Measurements from ENCODE around the gene AUTS2. TPM values are rescaled to one million over a fixed set of nuclear protein-coding genes. Genes with fewer than 3 reads are reported as not detected.
A peak's percentile ranks its signal among the peaks of the same experiment; 100 is the strongest.

Gene AUTS2
- polyA plus RNA-seq, 6 donors from 2014 or later, result 8.8 to 28.0 (median 20.9) TPM

- Mint-ChIP-seq H3K4me3 (peak overlapping the region in 1 of 8 donors; percentile 50), H3K4me1 (peaks cover 4 to 5% (median 5%) of the 10 kb centered on the region in 3 donors), H3K9me3 (peaks cover 0 to 10% (median 3%) of the 10 kb centered on the region in 7 donors), H3K27me3 (peaks cover 0 to 8% (median 0%) of the 10 kb centered on the region in 3 donors), H3K27ac (no peak overlapping the region), H3K36me3 (peaks cover 0 to 8% of the 10 kb centered on the region in 2 donors)
- ATAC-seq (ENCODE audit: low read depth in 2 of 2) (no peak), DNase-seq (no peak)
Observed at GRCh38 chr7:69593511-69593910, 4.8 kb upstream of the AUTS2 start.

- Mint-ChIP-seq H3K4me3 (no peak overlapping the region), H3K36me3 (peaks cover 0 to 6% of the 10 kb centered on the region in 2 donors), H3K4me1 (peaks cover 5 to 15% (median 5%) of the 10 kb centered on the region in 3 donors)
Observed at GRCh38 chr7:69595415-69595814, 2.9 kb upstream of the AUTS2 start.

DNA sequence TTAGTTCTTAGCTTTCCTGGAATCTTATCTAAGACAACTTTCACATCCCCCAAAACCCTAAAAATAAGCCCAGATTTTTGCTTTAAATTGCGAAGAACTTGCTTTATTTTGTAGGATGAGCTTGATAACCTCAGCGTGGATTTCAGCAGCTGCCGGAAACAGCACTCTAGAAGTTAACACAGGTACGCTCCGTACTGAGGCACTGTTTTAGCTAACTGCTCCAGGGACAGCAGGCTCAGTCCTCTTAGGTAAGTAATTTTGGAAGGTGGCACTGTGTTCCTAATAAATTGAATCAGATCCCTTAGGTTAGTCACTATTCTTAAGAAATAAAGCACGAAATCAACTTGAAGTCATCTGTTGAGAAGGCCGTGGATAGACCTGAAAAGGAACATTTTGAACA, 2.2 kb upstream of the AUTS2 start:
- no peak for DNase-seq
- no peak overlapping the region for H3K27ac Mint-ChIP-seq
- peak overlapping the region in 3 of 8 donors; percentile 88 to 95 (median 91) for H3K4me3 Mint-ChIP-seq
- no peaks in the 10 kb centered on the region for H3K36me3 Mint-ChIP-seq
- no peaks in the 10 kb centered on the region for H3K27me3 Mint-ChIP-seq
- H3K9me3 Mint-ChIP-seq, result peaks cover 0 to 3% (median 0%) of the 10 kb centered on the region in 7 donors
- peaks cover 5 to 18% (median 5%) of the 10 kb centered on the region in 3 donors for H3K4me1 Mint-ChIP-seq
- no peak for ATAC-seq (ENCODE audit: low read depth in 2 of 2)

More at GRCh38 chr7:69595415-69595814, 2.9 kb upstream of the AUTS2 start:
- Mint-ChIP-seq H3K27ac (peak overlapping the region in 1 of 6 donors; percentile 15), H3K9me3 (peaks cover 0 to 10% (median 3%) of the 10 kb centered on the region in 7 donors), H3K27me3 (peaks cover 0 to 6% (median 0%) of the 10 kb centered on the region in 3 donors)
- ATAC-seq (ENCODE audit: low read depth in 2 of 2) (no peak), DNase-seq (no peak)

GRCh38 chr7:69596723-69597277, 1.5 kb upstream of the AUTS2 start:
- H3K4me3 Mint-ChIP-seq, result peak overlapping the region in 6 of 8 donors; percentile 88 to 95 (median 91)
- no peaks in the 10 kb centered on the region for H3K27me3 Mint-ChIP-seq
- H3K4me1 Mint-ChIP-seq, result peaks cover 5 to 18% (median 5%) of the 10 kb centered on the region in 3 donors
- ATAC-seq (ENCODE audit: low read depth in 2 of 2), result no peak
- DNase-seq, result no peak
- H3K9me3 Mint-ChIP-seq, result no peaks in the 10 kb centered on the region
- H3K36me3 Mint-ChIP-seq, result no peaks in the 10 kb centered on the region
- peak overlapping the region; percentile 28 to 95 (median 85) for H3K27ac Mint-ChIP-seq

- peak; percentile 18 to 20 for ATAC-seq (ENCODE audit: low read depth in 2 of 2)
- peaks cover 5 to 18% (median 5%) of the 10 kb centered on the region in 3 donors for H3K4me1 Mint-ChIP-seq
- H3K9me3 Mint-ChIP-seq, result no peaks in the 10 kb centered on the region
- peak overlapping the region in 6 of 8 donors; percentile 88 to 95 (median 91) for H3K4me3 Mint-ChIP-seq
- no peaks in the 10 kb centered on the region for H3K27me3 Mint-ChIP-seq
- H3K36me3 Mint-ChIP-seq, result no peaks in the 10 kb centered on the region
- peak; percentile 40 for DNase-seq
- peak overlapping the region in 5 of 6 donors; percentile 82 to 95 (median 88) for H3K27ac Mint-ChIP-seq
Observed at GRCh38 chr7:69597278-69598076, 798 bp upstream of the AUTS2 start.

GRCh38 chr7:69598487-69599285, 411 bp downstream of the AUTS2 start:
- H3K9me3 Mint-ChIP-seq, result no peaks in the 10 kb centered on the region
- no peaks in the 10 kb centered on the region for H3K27me3 Mint-ChIP-seq
- no peaks in the 10 kb centered on the region for H3K36me3 Mint-ChIP-seq
- DNase-seq (no peak), ATAC-seq (ENCODE audit: low read depth in 2 of 2) (no peak)
- H3K4me1 Mint-ChIP-seq, result peaks cover 5 to 18% (median 5%) of the 10 kb centered on the region in 3 donors
- peak overlapping the region in 5 of 6 donors; percentile 78 to 93 (median 89) for H3K27ac Mint-ChIP-seq
- peak overlapping the region in 6 of 8 donors; percentile 92 to 97 (median 95) for H3K4me3 Mint-ChIP-seq

DNA sequence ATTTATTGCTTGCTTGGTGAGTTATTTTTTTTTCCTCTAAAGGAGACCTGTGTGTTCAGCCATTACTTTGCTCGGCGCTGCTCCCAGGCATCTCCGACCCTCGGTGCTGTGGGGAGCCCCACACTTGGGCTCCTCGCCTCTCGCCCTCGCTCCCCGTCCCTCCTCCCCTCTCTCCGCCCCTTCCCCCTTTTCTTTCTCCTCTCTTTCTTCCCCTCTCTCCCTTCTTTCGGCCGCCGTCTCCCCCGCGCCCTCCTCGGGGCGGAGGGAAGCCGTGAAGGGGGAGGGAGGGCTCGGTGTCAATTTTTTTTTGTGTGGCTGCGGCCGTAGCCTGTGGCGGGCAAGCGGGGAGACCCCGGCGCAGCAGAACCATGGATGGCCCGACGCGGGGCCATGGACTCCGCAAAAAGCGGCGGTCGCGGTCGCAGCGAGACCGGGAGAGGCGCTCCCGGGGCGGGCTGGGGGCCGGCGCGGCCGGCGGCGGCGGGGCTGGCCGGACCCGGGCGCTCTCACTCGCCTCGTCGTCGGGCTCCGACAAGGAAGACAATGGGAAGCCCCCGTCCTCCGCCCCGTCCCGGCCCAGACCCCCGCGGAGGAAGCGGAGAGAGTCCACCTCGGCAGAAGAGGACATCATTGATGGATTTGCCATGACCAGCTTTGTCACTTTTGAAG, 1.1 kb downstream of the AUTS2 start:
- peaks cover 5 to 18% (median 5%) of the 10 kb centered on the region in 3 donors for H3K4me1 Mint-ChIP-seq
- H3K36me3 Mint-ChIP-seq, result no peaks in the 10 kb centered on the region
- peak; percentile 11 for DNase-seq
- peak overlapping the region in 6 of 8 donors; percentile 92 to 97 (median 95) for H3K4me3 Mint-ChIP-seq
- H3K27me3 Mint-ChIP-seq, result no peaks in the 10 kb centered on the region
- ATAC-seq (ENCODE audit: low read depth in 2 of 2), result no peak
- H3K9me3 Mint-ChIP-seq, result no peaks in the 10 kb centered on the region
- H3K27ac Mint-ChIP-seq, result peak overlapping the region in 5 of 6 donors; percentile 53 to 84 (median 78)

DNA sequence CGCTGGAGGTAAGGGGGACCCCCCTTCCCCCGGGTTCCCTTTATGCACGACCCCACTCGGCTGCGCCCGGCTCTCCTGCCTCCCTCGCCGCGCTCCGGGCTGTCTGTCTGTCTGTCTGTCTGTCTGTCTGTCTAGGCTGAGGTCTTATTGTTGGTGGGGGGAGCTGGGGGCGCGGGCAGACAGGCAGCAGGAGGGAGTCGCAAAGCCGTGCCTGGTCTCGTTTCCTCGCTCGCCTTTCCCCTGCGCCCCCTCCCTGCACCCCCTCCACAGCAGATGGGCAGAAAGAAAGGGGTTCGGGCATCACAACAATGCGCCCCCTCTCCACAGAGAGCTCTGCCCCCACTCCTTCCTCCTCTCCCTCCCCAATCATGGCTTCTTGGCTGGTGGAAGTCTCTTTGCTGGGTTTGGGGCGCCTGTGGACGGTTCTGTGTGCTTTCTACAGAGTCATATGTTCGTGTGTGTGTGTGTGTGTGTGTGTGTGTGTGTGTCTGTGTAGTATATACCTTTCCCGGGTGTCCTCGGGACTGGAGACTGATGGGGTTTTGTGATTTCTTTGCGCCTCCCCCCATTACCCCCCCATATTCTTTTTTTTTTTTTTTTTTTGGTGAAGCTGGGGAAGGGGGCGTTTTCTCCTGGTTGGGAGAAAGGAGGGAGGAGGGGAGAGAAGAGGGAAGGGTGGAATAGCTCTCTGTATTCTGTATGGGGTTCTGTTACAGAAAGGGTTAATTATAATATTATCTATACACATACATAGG, 1.9 kb downstream of the AUTS2 start:
- no peak for ATAC-seq (ENCODE audit: low read depth in 2 of 2)
- Mint-ChIP-seq H3K27ac (peak overlapping the region in 5 of 6 donors; percentile 47 to 95 (median 73)), H3K4me3 (peak overlapping the region in 6 of 8 donors; percentile 89 to 97 (median 93)), H3K9me3 (no peaks in the 10 kb centered on the region), H3K4me1 (peaks cover 5 to 18% (median 5%) of the 10 kb centered on the region in 3 donors), H3K36me3 (no peaks in the 10 kb centered on the region), H3K27me3 (no peaks in the 10 kb centered on the region)
- peak; percentile 27 for DNase-seq

DNA sequence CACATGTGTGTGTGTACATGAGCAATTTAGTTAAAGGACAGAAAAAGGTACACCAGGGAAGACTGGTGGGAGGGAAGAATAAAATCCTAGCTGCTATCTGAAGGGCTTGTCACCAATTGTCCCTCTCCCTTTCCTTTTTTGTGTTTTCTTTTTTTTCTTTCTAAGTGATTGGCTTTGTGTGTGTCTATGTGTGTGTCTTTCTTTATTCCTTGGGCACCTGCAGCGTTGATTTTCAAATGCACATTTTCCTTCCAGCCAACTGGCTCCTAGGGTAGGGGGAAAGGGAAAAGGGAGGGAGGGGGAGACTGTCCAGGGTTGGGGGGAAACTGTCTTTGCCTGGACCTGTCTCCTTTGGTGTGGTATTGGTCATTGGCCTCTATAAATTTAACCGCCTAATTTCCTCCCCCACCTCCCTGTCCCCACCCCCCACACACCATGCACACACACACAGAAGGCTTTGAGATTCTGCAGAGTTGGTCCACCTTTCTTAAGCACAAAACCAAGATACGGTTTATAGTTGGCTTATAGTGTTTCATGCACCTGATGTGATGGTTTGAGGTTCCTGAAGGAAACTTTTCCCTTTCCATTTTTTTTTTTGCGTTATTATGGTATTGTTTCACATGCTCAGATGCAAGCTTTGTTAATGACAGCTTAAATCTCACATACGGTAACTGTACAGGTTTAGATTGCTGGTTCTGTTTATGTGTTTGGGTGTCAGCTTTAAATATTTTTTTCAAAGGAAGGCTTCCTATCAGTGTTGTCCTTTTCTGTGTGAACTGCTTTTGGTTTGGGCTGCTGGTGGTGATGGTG, 2.6 kb downstream of the AUTS2 start:
- DNase-seq (no peak), ATAC-seq (ENCODE audit: low read depth in 2 of 2) (no peak)
- no peaks in the 10 kb centered on the region for H3K27me3 Mint-ChIP-seq
- H3K4me3 Mint-ChIP-seq, result peak overlapping the region in 5 of 8 donors; percentile 51 to 93 (median 92)
- no peaks in the 10 kb centered on the region for H3K9me3 Mint-ChIP-seq
- H3K4me1 Mint-ChIP-seq, result peaks cover 5 to 18% (median 5%) of the 10 kb centered on the region in 3 donors
- peak overlapping the region in 1 of 6 donors; percentile 87 for H3K27ac Mint-ChIP-seq
- no peaks in the 10 kb centered on the region for H3K36me3 Mint-ChIP-seq

GRCh38 chr7:69602522-69602921, 4.2 kb downstream of the AUTS2 start:
- DNase-seq (no peak), ATAC-seq (ENCODE audit: low read depth in 2 of 2) (no peak)
- H3K4me1 Mint-ChIP-seq, result peaks cover 0 to 14% (median 0%) of the 10 kb centered on the region in 3 donors
- H3K36me3 Mint-ChIP-seq, result peaks cover 0 to 3% of the 10 kb centered on the region in 2 donors
- H3K4me3 Mint-ChIP-seq, result no peak overlapping the region
- H3K9me3 Mint-ChIP-seq, result no peaks in the 10 kb centered on the region
- H3K27me3 Mint-ChIP-seq, result peaks cover 0 to 7% (median 0%) of the 10 kb centered on the region in 3 donors
- H3K27ac Mint-ChIP-seq, result no peak overlapping the region

GRCh38 chr7:69603351-69603750, 5.1 kb downstream of the AUTS2 start:
- peaks cover 0 to 14% (median 0%) of the 10 kb centered on the region in 3 donors for H3K4me1 Mint-ChIP-seq
- no peaks in the 10 kb centered on the region for H3K9me3 Mint-ChIP-seq
- no peak for ATAC-seq (ENCODE audit: low read depth in 2 of 2)
- no peak for DNase-seq
- no peak overlapping the region for H3K4me3 Mint-ChIP-seq
- no peak overlapping the region for H3K27ac Mint-ChIP-seq
- H3K27me3 Mint-ChIP-seq, result peaks cover 0 to 7% (median 0%) of the 10 kb centered on the region in 3 donors
- peaks cover 0 to 3% of the 10 kb centered on the region in 2 donors for H3K36me3 Mint-ChIP-seq

Data from naive B cell (primary cell).